Common myeloid progenitor, CD34-positive (primary cell): Measurements from ENCODE around the gene NOXO1.
"Not testable (repeated sequence)": the region's sequence is repeated elsewhere in the genome, so short reads cannot be mapped to it uniquely, and the experiment has no call there.

Source experiments
- CTCF ChIA-PET: fragments of 350-600 bp; sonication (Branson Sonifier 250); formaldehyde crosslinking; loops from one replicate; lab custom pipeline; 2021; ENCODE audit warnings: antibody characterized with exemption; lab: Charles Lee
- POLR2A ChIA-PET: fragments of 350-600 bp; sonication (Branson Sonifier 250); formaldehyde crosslinking; loops from one replicate; lab custom pipeline; 2021; ENCODE audit warnings: antibody characterized with exemption; lab: Charles Lee
- DNase-seq, 3 donors: peaks; one replicate each; pipeline versions ENCODE4 v3.0.0 to v3.0.0-alpha.2; 2013
- H3K27ac ChIP-seq, 2 experiments: 1 replicate in 1 of 2; 2 replicates in 1 of 2; pipeline ENCODE4 v1.7.0; 2013; ENCODE audit warnings: inconsistent platforms in 2 of 2, low read length in 2 of 2, mild to moderate bottlenecking in 2 of 2, low read depth in 1 of 2, moderate library complexity in 1 of 2; ENCODE audit not compliant: severe bottlenecking in 2 of 2, insufficient read depth in 1 of 2, poor library complexity in 1 of 2
- H3K27me3 ChIP-seq, 5 experiments: replicated peaks in 2 of 5; 1 replicate in 3 of 5; 2 replicates in 2 of 5; pipeline versions ENCODE4 v1.6.1 to v1.7.0; 2013; ENCODE audit warnings: low read length in 4 of 5, mild to moderate bottlenecking in 2 of 5, moderate library complexity in 2 of 5, inconsistent platforms in 1 of 5; ENCODE audit not compliant: insufficient read depth in 5 of 5, control insufficient read depth in 4 of 5
- H3K36me3 ChIP-seq, 4 experiments: 1 replicate in 2 of 4; 2 replicates in 2 of 4; pipeline versions ENCODE4 v1.6.1 to v1.7.0; 2013; ENCODE audit warnings: low read length in 3 of 4, control low read depth in 1 of 4, mild to moderate bottlenecking in 1 of 4; ENCODE audit not compliant: control insufficient read depth in 4 of 4, insufficient read depth in 4 of 4
- H3K4me1 ChIP-seq, 4 experiments: 1 replicate in 3 of 4; 2 replicates in 1 of 4; pipeline versions ENCODE4 v1.6.1 to v1.7.1; 2013; ENCODE audit warnings: low read length in 3 of 4, mild to moderate bottlenecking in 3 of 4, control low read depth in 1 of 4, inconsistent platforms in 1 of 4, moderate library complexity in 1 of 4; ENCODE audit not compliant: control insufficient read depth in 4 of 4, insufficient read depth in 4 of 4; ENCODE audit errors: control extremely low read depth in 1 of 4
- H3K4me3 ChIP-seq, 7 experiments: 1 replicate in 4 of 7; 2 replicates in 3 of 7; pipeline versions ENCODE4 v1.5.1 to v1.7.0; 2013; ENCODE audit warnings: mild to moderate bottlenecking in 7 of 7, low read length in 6 of 7, moderate library complexity in 6 of 7, inconsistent platforms in 2 of 7, low read depth in 2 of 7, control low read depth in 1 of 7; ENCODE audit not compliant: insufficient read depth in 4 of 7, control insufficient read depth in 1 of 7; ENCODE audit errors: extremely low read depth in 1 of 7
- H3K9me3 ChIP-seq, 5 experiments: 1 replicate in 4 of 5; 2 replicates in 1 of 5; pipeline versions ENCODE4 v1.6.1 to v1.7.1; 2013; ENCODE audit warnings: low read length in 4 of 5, mild to moderate bottlenecking in 2 of 5, inconsistent platforms in 1 of 5, low read depth in 1 of 5, moderate library complexity in 1 of 5; ENCODE audit not compliant: control insufficient read depth in 4 of 5, insufficient read depth in 2 of 5; ENCODE audit errors: control extremely low read depth in 1 of 5
- WGBS: methylation state at CpG from one replicate; pipeline ENCODE4 v1.1.5; 2013; ENCODE audit not compliant: insufficient coverage; 5-methylcytosine and 5-hydroxymethylcytosine counted together

NOXO1 gene

DNA sequence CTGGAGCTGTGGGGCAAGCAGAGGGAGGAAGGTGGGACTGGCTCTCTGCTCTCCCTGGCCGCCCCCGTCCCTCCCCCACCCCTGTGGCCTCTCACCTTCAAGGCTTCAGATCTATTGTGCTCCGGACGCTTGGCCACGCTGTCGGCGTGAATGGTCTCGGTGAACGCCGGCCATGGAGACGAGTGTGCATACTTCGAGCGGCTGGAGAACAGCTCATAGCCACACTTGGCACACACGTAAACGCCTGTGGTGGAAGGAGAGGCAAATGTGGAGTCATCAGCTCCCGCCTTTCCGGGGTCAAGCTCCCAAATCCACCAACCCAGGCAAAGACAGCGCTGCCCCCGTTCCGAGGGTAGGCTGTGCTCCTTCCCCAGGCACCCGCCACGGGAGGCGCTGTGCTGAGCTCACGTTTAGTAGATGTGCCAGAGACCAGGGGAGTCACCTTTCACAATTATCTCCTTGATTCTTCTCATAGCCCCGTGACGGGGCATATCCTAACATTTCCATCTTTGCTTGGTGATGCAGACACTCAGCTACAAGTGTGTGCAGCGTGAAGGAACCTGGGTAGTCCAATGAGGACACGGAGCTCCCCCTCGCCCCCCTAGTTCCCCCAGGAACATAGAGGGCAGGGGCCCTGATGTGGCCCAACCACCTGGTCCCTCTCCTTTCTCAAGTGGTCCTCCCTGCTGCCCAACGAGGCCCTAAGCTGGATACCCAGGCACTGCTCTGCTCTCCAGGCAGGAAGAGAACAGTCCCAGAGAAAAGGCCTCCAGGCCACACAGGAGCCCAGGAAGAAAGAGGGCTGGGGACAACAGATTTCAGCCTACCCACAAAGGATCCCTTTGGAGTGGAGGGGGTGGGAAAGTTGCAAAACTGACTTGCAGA lies 39.9 kb downstream of the NOXO1 start:
- H3K4me1 ChIP-seq = peaks cover 3 to 25% (median 19%) of the 10 kb centered on the region in 4 experiments
- peaks cover 8 to 41% (median 25%) of the 10 kb centered on the region in 4 experiments for H3K36me3 ChIP-seq
- H3K27me3 ChIP-seq = no peaks in the 10 kb centered on the region
- no peak for DNase-seq
- H3K9me3 ChIP-seq = no peaks in the 10 kb centered on the region
- ChIA-PET POLR2A (interaction anchor here (2.0 kb wide), 1 partner anchor 23 kb away, joined by 6 read pairs; the partner anchor contains the start of gene RPS2), CTCF (interaction anchor here (0.7 to 2.6 kb wide), 4 partner anchors 12 to 159 kb away, joined by 3 to 9 read pairs (median 3); partner anchors contain the start of genes NUBP2, RPS2 and SPSB3)
- H3K4me3 ChIP-seq = peak overlapping the region in 6 of 7 experiments; percentile 80 to 85 (median 84)
- 90% methylated on average over 29 of the region's 30 CpGs for WGBS
- H3K27ac ChIP-seq = peak overlapping the region in 1 of 2 experiments; percentile 79

DNA sequence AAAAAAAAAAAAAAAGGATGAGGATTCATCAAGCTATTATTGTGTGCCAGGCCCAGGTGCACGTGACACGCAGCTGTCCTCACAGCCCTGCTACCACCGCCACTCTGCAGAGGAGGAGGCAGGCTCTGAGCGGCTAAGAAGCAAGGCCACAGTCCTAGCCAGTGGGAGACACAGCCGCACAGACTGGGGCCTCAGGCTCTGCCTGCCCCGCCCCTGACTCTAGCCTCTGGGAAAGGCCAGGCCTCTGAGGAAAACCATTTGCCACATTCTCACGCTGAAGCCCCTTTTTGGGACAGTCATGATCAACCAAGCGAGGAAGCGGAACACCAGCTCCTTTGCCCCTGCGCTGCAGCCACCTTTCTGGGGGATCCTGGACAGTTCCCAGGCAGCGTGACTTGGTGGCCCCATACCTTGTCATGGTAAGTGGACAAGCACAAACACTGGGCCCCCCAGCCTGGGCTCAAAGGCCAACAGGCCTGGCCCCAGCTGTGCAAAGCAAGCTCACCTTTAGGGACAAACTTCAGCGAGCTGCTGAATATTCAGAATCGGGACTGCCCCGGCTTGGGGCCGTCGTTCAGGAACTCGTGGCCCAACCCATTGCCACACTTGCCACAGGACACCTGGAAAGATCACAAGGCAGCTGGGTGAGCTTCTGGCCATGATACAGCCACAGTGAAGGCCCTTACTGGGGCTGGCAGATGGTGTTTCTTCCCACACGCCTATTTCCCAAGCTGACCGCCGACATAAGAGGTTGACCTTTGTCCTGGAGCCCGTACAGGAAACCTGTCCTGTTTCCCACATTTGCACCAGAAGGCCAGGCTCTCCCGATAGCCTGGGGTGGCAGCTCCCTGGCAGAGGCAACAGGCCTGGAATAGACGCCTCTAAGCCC lies 40.8 kb downstream of the NOXO1 start:
- ChIA-PET POLR2A (interaction anchor here (0.6 to 2.0 kb wide), 2 partner anchors 24 to 1923 kb away, joined by 4 to 6 read pairs; partner anchors contain the start of gene RPS2), CTCF (interaction anchor here (0.6 to 2.6 kb wide), 4 partner anchors 11 to 1745 kb away, joined by 3 to 9 read pairs (median 3); partner anchors contain the start of genes NUBP2, RPS2 and SPSB3)
- peaks cover 8 to 41% (median 25%) of the 10 kb centered on the region in 4 experiments for H3K36me3 ChIP-seq
- no peaks in the 10 kb centered on the region for H3K27me3 ChIP-seq
- no peak for DNase-seq
- no peak overlapping the region for H3K27ac ChIP-seq
- H3K4me1 ChIP-seq = peaks cover 3 to 25% (median 19%) of the 10 kb centered on the region in 4 experiments
- 96% methylated on average over 22 of the region's 23 CpGs for WGBS
- H3K9me3 ChIP-seq = no peaks in the 10 kb centered on the region
- H3K4me3 ChIP-seq = no peak overlapping the region

DNA sequence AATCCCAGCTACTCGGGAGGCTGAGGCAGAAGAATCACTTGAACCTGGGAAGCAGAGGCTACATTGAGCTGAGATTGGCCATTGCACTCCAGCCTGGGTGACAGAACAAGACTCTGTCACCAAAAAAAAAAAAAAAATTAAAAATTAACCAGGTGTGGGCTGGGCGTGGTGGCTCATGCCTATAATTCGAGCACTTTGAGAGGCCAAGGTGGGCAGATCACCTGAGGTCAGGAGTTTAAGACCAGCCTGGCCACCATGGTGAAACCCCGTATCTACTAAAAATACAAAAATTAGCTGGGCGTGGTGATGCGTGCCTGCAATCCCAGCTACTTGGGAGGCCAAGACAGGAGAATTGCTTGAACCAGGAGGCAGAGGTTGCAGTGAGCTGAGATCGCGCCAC lies 41.4 kb downstream of the NOXO1 start:
- WGBS = 100% methylated on average over 7 of the region's 8 CpGs
- ChIA-PET POLR2A (interaction anchor here (2.0 kb wide), 1 partner anchor 25 kb away, joined by 6 read pairs; the partner anchor contains the start of gene RPS2), CTCF (interaction anchor here (0.6 to 2.6 kb wide), 3 partner anchors 11 to 1745 kb away, joined by 3 to 9 read pairs (median 3); partner anchors contain the start of genes NUBP2 and SPSB3)
- H3K4me3 ChIP-seq, H3K9me3 ChIP-seq, H3K27ac ChIP-seq, DNase-seq, H3K27me3 ChIP-seq: not testable (repeated sequence)
- peaks cover 3 to 25% (median 19%) of the 10 kb centered on the region in 4 experiments for H3K4me1 ChIP-seq
- peaks cover 8 to 41% (median 25%) of the 10 kb centered on the region in 4 experiments for H3K36me3 ChIP-seq

DNA sequence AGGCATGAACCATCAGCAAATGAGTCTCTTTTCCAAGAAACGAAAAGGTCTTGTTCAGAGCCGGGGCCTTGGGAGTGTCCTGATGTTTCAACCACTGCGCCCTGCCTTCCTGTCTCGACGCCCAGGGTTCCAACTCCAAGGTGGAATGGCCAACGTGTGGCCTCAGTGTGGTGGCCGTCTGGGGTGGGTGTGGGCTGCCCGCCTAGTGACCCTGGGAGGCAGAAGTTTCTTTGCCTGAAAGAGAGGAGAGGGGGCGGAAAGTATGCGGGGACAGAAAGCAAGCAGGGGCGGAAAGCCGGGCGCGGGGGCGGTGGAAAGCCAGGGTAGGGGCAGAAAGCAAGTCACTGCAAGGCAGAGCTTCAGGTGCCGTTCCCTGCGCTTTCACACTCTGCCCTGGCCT lies 42.4 kb downstream of the NOXO1 start:
- 98% methylated on average over 15 of the region's 17 CpGs for WGBS
- H3K4me3 ChIP-seq = no peak overlapping the region
- ChIA-PET POLR2A (no interaction called here), CTCF (interaction anchor here (0.6 kb wide), 1 partner anchor 949 kb away, joined by 3 read pairs; no protein-coding TSS in a partner anchor)
- H3K4me1 ChIP-seq = peaks cover 3 to 23% (median 19%) of the 10 kb centered on the region in 4 experiments
- H3K36me3 ChIP-seq = peaks cover 8 to 41% (median 25%) of the 10 kb centered on the region in 4 experiments
- no peaks in the 10 kb centered on the region for H3K9me3 ChIP-seq
- H3K27me3 ChIP-seq = no peaks in the 10 kb centered on the region
- H3K27ac ChIP-seq = no peak overlapping the region
- DNase-seq = no peak

DNA sequence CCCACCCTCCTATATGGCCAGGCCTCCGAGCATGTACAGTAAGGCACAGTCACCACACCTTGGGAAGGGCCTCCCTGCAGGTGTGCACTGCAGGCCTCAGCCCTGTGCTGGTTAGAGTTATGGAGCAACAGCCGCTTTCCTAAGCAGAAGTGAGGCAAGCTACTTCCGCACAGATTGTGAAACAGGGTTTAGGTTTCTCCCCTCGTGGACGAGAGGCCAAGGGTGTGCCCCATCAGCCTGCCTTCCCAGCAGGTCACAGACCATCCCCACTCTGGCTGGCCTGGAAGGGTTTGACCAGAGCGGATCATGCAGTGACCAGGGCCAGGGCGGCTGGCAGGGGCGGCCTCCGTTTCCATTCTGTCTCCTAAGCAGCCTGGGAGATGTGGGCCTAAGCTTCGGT lies 43.0 kb downstream of the NOXO1 start:
- ChIA-PET CTCF (interaction anchor here (0.6 kb wide), 1 partner anchor 950 kb away, joined by 3 read pairs; no protein-coding TSS in a partner anchor), POLR2A (no interaction called here)
- Histone ChIP-seq H3K27ac (no peak overlapping the region), H3K4me1 (peaks cover 3 to 18% (median 17%) of the 10 kb centered on the region in 4 experiments), H3K4me3 (no peak overlapping the region), H3K36me3 (peaks cover 8 to 41% (median 25%) of the 10 kb centered on the region in 4 experiments), H3K9me3 (no peaks in the 10 kb centered on the region), H3K27me3 (no peaks in the 10 kb centered on the region)
- 94% methylated on average over 10 of the region's 10 CpGs for WGBS
- DNase-seq = no peak

- WGBS = 92% methylated on average over 5 of the region's 11 CpGs
- POLR2A ChIA-PET = no interaction called here
- DNase-seq = no peak
- Histone ChIP-seq H3K27ac (no peak overlapping the region), H3K27me3 (no peaks in the 10 kb centered on the region), H3K4me1 (peaks cover under 1 to 9% (median 7%) of the 10 kb centered on the region in 4 experiments), H3K36me3 (peaks cover 8 to 41% (median 25%) of the 10 kb centered on the region in 4 experiments), H3K4me3 (no peak overlapping the region), H3K9me3 (no peaks in the 10 kb centered on the region)
- CTCF ChIA-PET = interaction anchor here (1.2 kb wide), 1 partner anchor 10 kb away, joined by 3 read pairs; no protein-coding TSS in a partner anchor
These were observed 44.3 kb downstream of the NOXO1 start for GRCh38 chr16:1936945-1937479.
